Measurements from ENCODE around the gene SLC25A38. TPM values are rescaled to one million over a fixed set of nuclear protein-coding genes. Genes with fewer than 3 reads are reported as not detected.
A peak's percentile ranks its signal among the peaks of the same experiment; 100 is the strongest.

The SLC25A38 gene
- total RNA-seq, 1 experiment from 2014 or later = 48.2 TPM

DNA sequence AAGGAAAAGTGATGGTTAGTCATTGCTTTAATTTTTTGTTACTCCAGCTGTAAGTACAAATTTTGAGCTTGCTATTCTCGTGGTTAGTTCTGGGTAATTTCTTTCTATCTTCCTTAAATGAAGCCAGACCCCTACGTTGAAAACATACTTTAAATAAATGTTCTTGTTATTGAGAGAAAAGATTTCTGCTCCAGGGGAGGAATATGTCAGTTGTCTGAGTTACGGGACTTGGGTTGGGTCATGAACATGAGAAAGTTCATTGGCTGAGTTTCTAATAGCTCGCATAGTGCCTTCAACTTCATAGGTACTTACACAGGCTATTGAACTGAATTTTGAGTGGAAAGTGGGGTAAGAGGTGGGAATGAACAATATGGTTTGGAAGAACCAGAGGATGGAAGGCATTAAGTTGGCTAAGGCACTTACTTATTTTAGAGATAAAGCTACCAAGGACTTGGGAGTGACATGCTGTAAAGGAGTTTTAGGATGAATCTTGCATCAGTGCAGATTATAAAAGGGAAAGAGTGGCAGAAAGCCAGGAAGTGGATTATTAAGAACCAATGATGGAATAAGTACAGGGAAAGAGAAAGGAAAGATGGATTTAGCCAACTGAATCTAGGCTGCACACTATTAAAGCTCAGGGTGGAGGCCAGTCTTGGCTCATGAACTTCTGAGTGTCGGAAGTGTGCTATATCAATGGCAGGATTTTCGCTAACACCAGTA lies 24.8 kb downstream of the SLC25A38 start:
- no peak overlapping the region for H2BK20ac ChIP-seq (ENCODE audit: low read depth, low read length, poor library complexity, severe bottlenecking)
- no peak overlapping the region for H2BK12ac ChIP-seq (ENCODE audit: insufficient read length, low read depth, low read length)
- Mint-ChIP-seq H3K27me3 (ENCODE audit: low read depth) (peaks cover 5% of the 10 kb centered on the region), H3K36me3 (ENCODE audit: insufficient read depth in 1 of 3, low read depth in 3 of 3) (peaks cover 54 to 63% (median 63%) of the 10 kb centered on the region in 3 experiments), H3K9me3 (no peaks in the 10 kb centered on the region; a peak in 1 of 5 replicates), H3K27ac (peak overlapping the region; percentile 59 to 96 (median 93); a peak in 5 of 7 replicates), H3K4me1 (peaks cover 35 to 43% of the 10 kb centered on the region in 2 experiments), H3K4me3 (peak overlapping the region; percentile 92)
- no peak overlapping the region for H2AK5ac ChIP-seq (ENCODE audit: insufficient read length, low read length)
- H3K4me2 ChIP-seq (ENCODE audit: insufficient read depth, insufficient read length, low read length) = peak overlapping the region; percentile 91
- H2BK5ac ChIP-seq (ENCODE audit: insufficient read length, low read length) = peak overlapping the region; percentile 10
- no peaks in the 10 kb centered on the region for H3K79me1 ChIP-seq (ENCODE audit: insufficient read depth, low read depth, low read length, poor library complexity, severe bottlenecking)
- no peak overlapping the region for H3K23ac ChIP-seq (ENCODE audit: insufficient read length, low read depth, low read length)
- H3K18ac ChIP-seq (ENCODE audit: insufficient read length, low read depth, low read length) = no peak overlapping the region
- no peak overlapping the region for H3K14ac ChIP-seq (ENCODE audit: insufficient read depth, low read length)
- H3K4ac ChIP-seq (ENCODE audit: low read depth, low read length) = no peak overlapping the region
- no peaks in the 10 kb centered on the region for H3K9me3 ChIP-seq (ENCODE audit: control insufficient read depth, low read depth, low read length)
- H4K20me1 ChIP-seq (ENCODE audit: control insufficient read depth, insufficient read depth, insufficient read length) = no peaks in the 10 kb centered on the region
- TF ChIP-seq CTCF (conservative IDR thresholded peaks at IDR 0.05) = no peak
- peaks cover 12% of the 10 kb centered on the region; the same call in 1 of the 2 replicates for H3K79me2 ChIP-seq (ENCODE audit: insufficient read depth, low read length)
- peak overlapping the region; percentile 9 for H3K27ac ChIP-seq (ENCODE audit: insufficient read length, low read depth, low read length)
- no peak overlapping the region for H4K5ac ChIP-seq (ENCODE audit: insufficient read length, low read depth, low read length)
- H3K23me2 ChIP-seq (ENCODE audit: insufficient read length, low read depth, low read length, poor library complexity, severe bottlenecking) = peaks cover 9% of the 10 kb centered on the region
- H3K4me1 ChIP-seq (ENCODE audit: insufficient read depth, low read length) = peaks cover 3% of the 10 kb centered on the region
- H4K8ac ChIP-seq (replicated peaks; ENCODE audit: insufficient read length, low read depth, low read length) = no peak overlapping the region
- no CpG with 5 or more reads among the region's 6 CpGs for WGBS (ENCODE audit: extremely low coverage, insufficient read length, low lambda C conversion rate)
- H2AFZ ChIP-seq (ENCODE audit: low read length) = no peak overlapping the region
- no peaks in the 10 kb centered on the region for H3K27me3 ChIP-seq (ENCODE audit: insufficient read depth, low read length)
- H2BK120ac ChIP-seq (ENCODE audit: low read depth, low read length, poor library complexity, severe bottlenecking) = no peak overlapping the region
- H4K91ac ChIP-seq (ENCODE audit: insufficient read length, low read depth, low read length) = no peak overlapping the region
- no peak for DNase-seq
- no peak overlapping the region for H3T11ph ChIP-seq (ENCODE audit: low read length)
- peak overlapping the region; percentile 80 for H3K9ac ChIP-seq (ENCODE audit: extremely low read depth, insufficient read length, low read length)
- no peak overlapping the region for H3K56ac ChIP-seq (ENCODE audit: insufficient read length, low read depth, low read length)
- no peak overlapping the region for H2BK15ac ChIP-seq (ENCODE audit: low read depth, low read length)

All from H9 (cell line).